H1 (cell line): Measurements from ENCODE around the gene SLC66A3. TPM values are rescaled to one million over a fixed set of nuclear protein-coding genes. Genes with fewer than 3 reads are reported as not detected.

ENCODE experiments used
- CHD7 ChIP-seq: fragments of 300-600 bp; sonication (generic); IDR thresholded peaks from 2 replicates; pipeline ENCODE4 v1.7.1; 2012; ENCODE audit warnings: low read length, moderate library complexity, mild to moderate bottlenecking, inconsistent platforms; ENCODE audit not compliant: insufficient replicate concordance
- E2F6 ChIP-seq: IDR thresholded peaks from 2 replicates; pipeline ENCODE4 v1.6.1; 2012; ENCODE audit warnings: inconsistent platforms
- KDM1A ChIP-seq: fragments of 200-600, 300-600 bp; sonication (generic); IDR thresholded peaks from 2 replicates; pipeline ENCODE4 v1.7.1; 2016; ENCODE audit warnings: mild to moderate bottlenecking, low read length, borderline replicate concordance
- PHF8 ChIP-seq: fragments of 200-600 bp; sonication (generic); conservative IDR thresholded peaks from 2 replicates; pipeline ENCODE4 v1.7.1; 2012; ENCODE audit warnings: low read depth, mild to moderate bottlenecking, inconsistent platforms, low read length, moderate library complexity
- POLR2A ChIP-seq, 2 experiments: IDR thresholded peaks; 1 replicate in 1 of 2; 2 replicates in 1 of 2; pipeline ENCODE4 v1.6.1; 2011; ENCODE audit warnings: low read depth in 2 of 2, low read length in 2 of 2, mild to moderate bottlenecking in 2 of 2; ENCODE audit errors: control extremely low read depth in 1 of 2
- SP4 ChIP-seq: IDR thresholded peaks from 2 replicates; pipeline ENCODE4 v1.6.1; 2012; ENCODE audit warnings: low read length, inconsistent platforms
- polyA plus RNA-seq, 7 experiments: library from polyadenylated mRNA; depleted of rRNA in 3 of 7; stranded (reverse) in 5 of 7; unstranded in 2 of 7; fragments of >200 nt in 5 of 7; fragments of 200-250 nt in 2 of 7; gene quantifications; 1 replicate in 5 of 7; 2 replicates in 1 of 7; 4 replicates in 1 of 7; pipeline versions ENCODE4 v1.2.1 to v1.2.3, GENCODE V29; 2011 to 2013; ENCODE audit warnings: missing spikeins in 2 of 7, mixed read lengths in 2 of 7
- total RNA-seq: library from RNA; stranded (reverse); fragmentation: NEBNext Ultra II Directional; extraction: Animal tissue kit (Norgen Biotek cat#: 25700); gene quantifications from 2 replicates; pipeline ENCODE4 v1.2.1, GENCODE V29; 2021

SLC66A3 gene
- total and polyA plus RNA-seq, 2 of the 8 experiments (the other 6 are each of a cell fraction or from before 2014, with no cell fraction given) = 8.7 to 27.8 TPM

- TF ChIP-seq CHD7 (no peak), E2F6 (0 out of 2 replicates have a peak, but pooled peaks have one; percentile 38), PHF8 (peak; percentile 75), KDM1A (peak; percentile 94; the same call in 1 of the 2 replicates), POLR2A (IDR thresholded peaks at IDR 0.05; ENCODE audit: control extremely low read depth in 1 of 2, low read depth in 2 of 2, low read length in 2 of 2) (peak in 1 of 2 experiments; percentile 69; a peak in 2 of 3 replicates), SP4 (0 out of 2 replicates have a peak, but pooled peaks have one; percentile 32)
Observed at GRCh38 chr2:11155381-11156035, at the start of gene SLC66A3 (continued).
